Stimulated activated CD8-positive, alpha-beta memory T cell treated with anti-CD3 and anti-CD28 coated beads, Interleukin-12 subunit alpha, Interleukin-12 subunit beta, amount 100 ng/mL, for 24 hours (primary cell): ENCODE data around the gene MKKS.

ENCODE experiments used
- DNase-seq: peaks from one replicate; pipeline ENCODE4 v3.0.0-alpha.2; 2020; ENCODE audit errors: extremely low read depth

MKKS gene

DNA sequence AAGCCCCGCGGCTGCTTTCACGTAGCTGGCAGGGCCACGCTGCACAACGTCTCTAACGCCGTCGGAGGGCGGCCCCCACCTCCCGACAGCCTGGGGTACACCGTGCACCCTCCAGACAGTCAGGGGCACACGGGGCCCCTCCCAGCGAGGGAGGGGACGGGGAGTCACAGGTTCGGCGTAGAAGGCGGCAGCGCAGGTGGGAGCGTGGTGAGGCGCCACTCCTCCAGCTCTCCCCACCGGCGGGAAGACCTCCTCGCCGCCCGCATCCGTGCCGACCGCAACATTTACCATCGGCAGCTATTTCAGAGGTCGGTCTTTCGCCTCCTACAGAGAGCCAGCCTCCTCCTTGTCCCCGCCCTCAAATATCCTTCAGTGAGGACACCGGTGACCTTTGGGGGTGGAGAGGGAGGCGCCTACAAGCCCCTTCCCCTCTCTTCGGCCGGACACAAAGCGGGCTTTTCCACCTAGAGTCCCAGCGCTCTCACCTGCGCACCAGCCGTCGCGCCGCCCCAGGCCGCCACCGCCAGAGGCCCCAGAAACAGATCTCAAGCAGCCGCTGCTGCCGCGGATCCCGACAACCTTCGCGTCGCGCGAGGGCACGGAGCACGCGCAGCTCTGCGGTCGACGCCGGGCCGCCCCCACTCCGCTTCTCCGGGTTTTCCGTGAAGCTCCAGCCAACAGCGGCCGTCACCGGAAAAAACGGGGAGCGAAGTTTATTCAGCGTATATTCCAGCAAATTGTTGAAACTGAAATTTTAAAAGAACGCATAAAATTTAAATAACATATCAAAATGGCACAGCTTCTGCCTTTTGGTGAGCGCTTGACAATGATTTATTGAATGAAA, at the start of gene MKKS:
Gene MKKS, minus strand, starts transcription at position 600 of the 844 bp plus-strand sequence. CDS start 20,708 bp downstream, outside the sequence.
- peak; percentile 69 for DNase-seq

- DNase-seq, result no peak
Observed at GRCh38 chr20:10483691-10484090, 49.7 kb upstream of the MKKS start.

DNA sequence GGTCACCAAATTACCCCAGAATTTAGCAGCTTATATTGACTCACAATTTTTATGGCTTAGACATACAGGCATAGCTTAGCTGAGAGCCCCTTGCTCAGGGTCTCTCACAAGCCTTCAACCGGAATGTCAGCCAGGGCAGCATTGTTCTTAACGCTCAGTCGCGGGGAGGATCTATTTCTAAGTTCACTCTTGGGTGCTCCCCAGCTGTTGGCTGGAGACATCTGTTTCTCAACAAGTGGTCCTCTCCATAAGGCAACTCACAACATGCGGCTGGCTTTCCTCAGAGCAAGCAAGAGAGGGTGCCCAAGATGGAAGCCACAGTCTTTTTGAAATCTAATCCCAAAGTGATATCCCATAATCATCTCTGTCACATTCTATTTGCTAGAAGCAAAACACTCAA, 47.7 kb upstream of the MKKS start:
- DNase-seq, result no peak

DNA sequence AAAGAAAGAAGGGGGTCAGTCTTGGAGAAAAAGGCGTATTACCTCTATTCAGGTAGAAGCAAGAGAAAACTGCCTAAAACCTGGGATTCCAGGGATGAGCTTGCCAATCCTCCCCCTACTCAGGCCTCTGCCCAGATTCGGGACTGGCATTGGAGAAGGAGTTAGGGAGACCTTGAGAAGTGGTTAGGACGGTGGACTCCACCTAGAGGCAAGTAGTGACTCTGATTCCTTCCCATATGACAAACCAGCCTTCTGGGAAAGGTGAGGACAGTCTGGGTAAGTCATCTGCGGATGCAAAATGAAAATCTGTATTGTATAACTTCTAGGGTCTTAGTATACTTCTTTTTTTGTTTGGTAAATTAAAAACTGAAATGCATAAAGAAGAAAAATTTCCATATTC, 44.9 kb upstream of the MKKS start:
- no peak for DNase-seq

DNA sequence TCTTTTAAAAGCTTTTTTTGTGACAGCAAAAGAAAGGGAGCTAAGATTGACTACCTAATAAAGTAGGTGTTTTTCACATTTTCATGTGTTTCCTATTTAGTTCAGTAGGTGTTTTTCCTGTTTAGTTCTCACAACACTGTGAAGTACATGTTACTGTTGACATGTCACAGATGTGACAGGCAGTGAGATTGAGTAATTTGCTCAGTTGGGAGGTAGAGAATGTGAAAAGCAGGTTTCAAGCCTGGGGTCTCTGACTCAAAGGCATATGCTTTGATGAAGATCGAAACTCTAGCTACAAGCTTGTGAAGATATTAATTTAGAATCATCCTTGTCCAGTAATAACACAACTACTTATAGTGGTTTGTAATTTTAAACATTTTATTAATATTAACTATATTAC, 44.2 kb upstream of the MKKS start:
- DNase-seq, result no peak

DNA sequence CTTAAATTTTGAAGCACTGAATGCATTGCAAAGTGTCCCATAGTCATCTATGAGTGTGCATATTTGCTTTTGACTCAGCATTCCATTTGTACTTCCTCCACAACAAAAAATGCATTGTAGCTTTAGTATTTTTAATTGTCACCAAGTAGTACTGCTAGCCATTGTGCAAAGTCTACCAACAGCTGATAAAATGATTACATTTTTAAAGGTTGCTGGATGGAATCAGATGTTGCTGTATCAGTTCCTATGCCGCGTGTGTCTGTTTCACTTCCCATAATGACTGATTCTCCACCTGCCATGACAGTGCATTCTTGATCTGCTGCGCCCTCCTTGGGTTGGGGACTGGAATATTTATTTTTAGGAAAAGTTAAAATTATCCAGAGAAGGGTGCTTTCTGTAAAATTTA, 42.3 kb upstream of the MKKS start:
- no peak for DNase-seq

GRCh38 chr20:10475225-10475624, 41.2 kb upstream of the MKKS start:
- no peak for DNase-seq

DNA sequence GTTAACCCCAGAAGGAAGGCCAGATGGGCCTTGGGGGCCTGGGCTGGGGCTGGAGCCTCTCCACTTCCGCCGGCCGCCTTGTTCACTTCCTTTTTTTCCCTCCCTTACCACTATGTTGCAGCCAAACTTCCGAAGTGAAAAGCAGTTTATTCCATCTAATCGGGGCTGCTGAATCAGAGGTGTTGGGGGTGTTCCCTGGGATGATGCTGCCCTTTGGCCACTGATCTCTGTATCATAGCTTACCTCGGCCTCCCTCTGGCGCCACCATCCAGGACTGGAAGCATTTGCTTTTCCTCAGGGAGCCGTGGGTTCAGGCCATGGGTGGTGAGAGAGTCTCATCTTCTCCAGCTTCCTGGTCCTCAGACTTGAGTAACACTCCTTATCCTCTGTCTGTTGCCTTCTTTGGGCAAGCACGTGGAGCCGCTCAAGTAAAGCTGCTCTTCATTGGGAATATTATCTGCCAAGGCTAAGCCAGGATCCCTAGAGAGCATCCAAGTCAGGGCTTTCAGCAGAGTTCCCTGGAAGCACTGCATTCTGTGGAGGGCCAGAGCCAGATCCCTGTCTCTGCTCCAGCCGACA, 40.7 kb upstream of the MKKS start:
- DNase-seq, result no peak

DNA sequence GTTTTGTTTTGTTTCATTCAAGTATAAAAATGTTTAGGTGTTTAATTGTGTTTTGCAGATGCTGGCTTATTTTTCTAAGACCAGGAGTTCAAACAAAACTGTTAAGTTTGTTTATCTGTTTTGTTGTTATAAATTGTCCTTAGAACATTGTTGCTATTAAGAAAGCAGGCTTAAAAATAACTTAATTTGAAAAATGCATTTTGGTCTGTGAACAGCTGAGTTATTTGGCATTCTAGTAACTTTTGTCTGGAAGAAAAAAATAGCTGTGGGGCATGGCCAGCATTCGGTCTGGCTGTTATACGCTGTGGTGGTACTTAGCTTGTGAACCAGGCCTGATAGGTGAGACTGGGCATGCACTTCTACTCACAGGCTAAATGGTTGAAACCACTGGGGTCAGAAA, 38.8 kb upstream of the MKKS start:
- DNase-seq, result no peak

DNA sequence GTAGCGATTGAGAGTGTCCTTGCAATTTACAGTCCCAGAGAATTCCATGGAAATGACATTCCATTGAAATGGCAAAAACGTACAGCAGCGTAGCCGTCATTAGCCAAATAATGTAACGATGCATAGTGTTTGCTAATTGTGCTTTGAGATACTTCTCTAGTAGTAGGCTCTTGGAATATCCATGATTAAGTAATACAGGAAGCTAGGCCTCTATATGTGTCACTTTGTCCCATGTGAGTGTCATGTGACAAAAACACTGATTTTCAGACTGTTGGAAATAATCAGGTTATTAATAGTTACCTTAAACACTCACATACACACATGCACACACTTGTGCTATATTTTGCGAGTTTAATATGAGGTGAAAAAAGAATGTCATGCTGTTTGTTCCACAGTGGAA, 36.3 kb upstream of the MKKS start:
- no peak for DNase-seq

- no peak for DNase-seq
Observed at GRCh38 chr20:10469599-10469998, 35.6 kb upstream of the MKKS start.

DNA sequence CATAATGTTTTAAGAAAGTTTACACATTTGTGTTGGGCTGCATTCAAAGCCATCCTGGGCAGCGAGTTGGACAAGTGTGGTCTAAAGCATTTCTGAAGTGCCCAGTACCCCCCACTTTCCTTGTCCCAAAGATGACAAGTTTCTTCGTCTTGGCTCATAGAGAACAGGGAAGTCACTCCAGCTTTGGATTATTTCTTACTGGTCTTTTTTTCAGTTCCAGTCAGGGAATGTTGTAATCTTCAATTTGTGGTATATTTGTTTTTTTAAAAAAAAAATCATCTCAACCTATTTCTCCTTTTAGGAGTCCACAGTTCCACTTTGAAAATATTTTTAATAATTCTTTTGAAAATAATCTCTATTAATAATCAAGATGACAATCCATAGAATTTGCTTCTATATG, 35.0 kb upstream of the MKKS start:
- no peak for DNase-seq

- no peak for DNase-seq
Observed at GRCh38 chr20:10468340-10468845, 34.4 kb upstream of the MKKS start.

DNA sequence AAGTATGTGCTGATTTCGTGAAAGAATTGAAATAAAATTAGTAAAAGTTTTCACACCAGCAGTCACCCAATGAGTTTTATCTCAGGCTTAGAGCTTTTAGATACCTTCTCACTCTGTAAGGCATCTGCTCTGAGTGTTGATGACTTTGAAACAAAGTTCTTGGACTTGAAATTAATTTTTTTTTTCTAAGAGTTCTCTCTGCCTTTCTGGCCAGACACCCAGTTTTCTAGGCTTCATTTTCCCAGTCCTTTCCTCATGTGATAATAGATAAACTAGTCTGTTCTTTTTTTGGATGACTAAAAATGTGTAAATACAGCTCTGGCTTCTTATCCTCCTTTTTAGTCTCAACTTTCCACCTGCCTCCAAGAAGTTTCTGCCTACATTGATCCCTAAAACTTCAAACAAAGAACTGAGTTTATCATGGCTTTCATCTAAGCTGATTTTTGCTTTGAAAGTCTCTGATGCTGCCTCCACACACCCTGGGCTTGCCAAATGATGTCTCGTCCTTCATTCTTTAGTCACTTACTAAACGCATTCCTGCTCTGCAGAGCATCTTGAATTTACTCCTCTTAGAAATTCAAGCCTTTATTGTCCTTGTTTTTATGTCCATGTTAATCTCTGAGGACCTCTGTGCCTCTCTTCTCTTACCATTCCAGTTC, 33.8 kb upstream of the MKKS start:
- no peak for DNase-seq

GRCh38 chr20:10466855-10467254, 32.8 kb upstream of the MKKS start:
- no peak for DNase-seq

DNA sequence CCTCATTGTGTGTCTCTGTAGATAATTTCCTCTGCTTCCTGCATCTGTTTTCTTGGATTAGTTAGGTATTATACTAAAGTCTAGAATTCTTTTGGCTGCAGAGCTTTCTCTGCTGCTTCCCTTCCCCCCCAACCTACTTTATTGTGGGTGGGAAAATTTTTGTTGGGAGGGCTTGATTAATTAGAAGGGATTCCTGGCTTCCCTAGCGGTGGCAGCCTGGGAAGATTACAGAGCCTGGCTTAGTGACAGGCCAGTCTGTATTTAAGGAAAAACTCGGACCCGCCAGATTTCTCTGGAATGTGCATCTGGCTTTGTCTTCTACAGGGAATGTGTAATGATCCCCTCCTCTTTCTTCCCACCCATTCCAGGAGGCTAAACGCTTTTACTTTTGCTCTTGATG, 32.3 kb upstream of the MKKS start:
- DNase-seq, result no peak

DNA sequence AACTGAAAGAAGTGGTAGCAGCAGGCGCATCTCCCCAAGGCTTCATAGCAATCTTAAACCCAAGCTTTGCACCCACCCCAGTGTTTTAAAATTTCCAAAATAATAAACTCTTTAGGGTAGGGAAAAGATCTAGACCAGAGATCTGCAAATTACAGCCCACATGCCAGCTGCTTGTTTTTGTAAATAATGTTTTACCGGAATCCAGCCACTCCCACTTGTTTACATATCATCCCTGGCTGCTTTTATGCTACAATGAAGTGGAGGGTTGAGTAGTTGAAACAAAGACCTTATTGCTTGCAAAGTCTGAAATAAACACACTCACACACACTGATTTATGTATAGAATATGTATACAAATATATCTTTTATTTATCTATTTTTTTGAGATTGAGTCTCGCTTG, 31.1 kb upstream of the MKKS start:
- no peak for DNase-seq

- no peak for DNase-seq
Observed at GRCh38 chr20:10463622-10464021, 29.6 kb upstream of the MKKS start.

GRCh38 chr20:10462516-10462915, 28.5 kb upstream of the MKKS start:
- no peak for DNase-seq

DNA sequence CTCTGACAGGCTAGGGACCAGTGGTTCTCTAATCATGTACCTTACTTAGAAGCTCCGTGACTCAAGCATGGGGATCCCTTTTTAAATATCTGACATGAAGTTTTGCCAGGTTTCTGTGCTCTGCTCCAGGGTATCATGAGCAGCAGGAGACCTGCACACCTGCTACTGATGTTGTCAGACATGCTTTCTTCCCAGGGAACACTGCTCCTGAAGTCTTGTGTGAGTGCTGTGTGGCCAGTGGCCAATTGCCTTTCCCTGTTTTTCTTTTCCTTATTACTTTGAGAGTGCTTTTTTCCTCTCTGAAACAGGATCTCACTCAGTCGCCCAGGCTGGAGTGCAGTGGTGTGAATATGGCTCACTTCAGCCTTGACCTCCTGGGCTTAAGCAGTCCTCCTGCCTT, 27.5 kb upstream of the MKKS start:
- no peak for DNase-seq

- no peak for DNase-seq
Observed at GRCh38 chr20:10454151-10454750, 20.2 kb upstream of the MKKS start.

GRCh38 chr20:10453241-10453640, 19.2 kb upstream of the MKKS start:
- DNase-seq, result no peak
